Smooth muscle cell (in vitro differentiated cells): Measurements from ENCODE around the gene ADGRL1. TPM values are rescaled to one million over a fixed set of nuclear protein-coding genes. Genes with fewer than 3 reads are reported as not detected.

Experiments
- DNase-seq: peaks from one replicate; lab custom pipeline; 2025; ENCODE audit not compliant: unreplicated experiment; lab: John Stamatoyannopoulos, UW
- H2AFZ ChIP-seq: fragments of 200-600 bp; sonication (generic); 2 replicates; pipeline ENCODE4 v1.6.0; 2016; ENCODE audit warnings: antibody characterized with exemption, low read depth, mild to moderate bottlenecking
- H3F3A ChIP-seq: fragments of 200-600 bp; sonication (generic); 2 replicates; pipeline ENCODE4 v1.6.0; 2017; ENCODE audit warnings: antibody characterized with exemption, low read depth
- H3K27ac ChIP-seq: fragments of 200-600 bp; sonication (generic); 2 replicates; pipeline ENCODE4 v1.5.1; 2016; ENCODE audit warnings: low read depth, mild to moderate bottlenecking
- H3K27me3 ChIP-seq: fragments of 200-600 bp; sonication (generic); 2 replicates; pipeline ENCODE4 v1.6.1; 2016; ENCODE audit warnings: low read depth, mild to moderate bottlenecking
- H3K36me3 ChIP-seq: fragments of 200-600 bp; sonication (generic); 2 replicates; pipeline ENCODE4 v1.5.1; 2016; ENCODE audit warnings: low read depth
- H3K4me1 ChIP-seq: fragments of 200-600 bp; sonication (generic); 2 replicates; pipeline ENCODE4 v1.5.1; 2016; ENCODE audit warnings: low read depth
- H3K4me2 ChIP-seq: fragments of 200-600 bp; sonication (generic); 2 replicates; pipeline ENCODE4 v1.6.0; 2016; ENCODE audit warnings: mild to moderate bottlenecking
- H3K4me3 ChIP-seq: fragments of 200-600 bp; sonication (generic); 2 replicates; pipeline ENCODE4 v1.5.1; 2016; ENCODE audit warnings: mild to moderate bottlenecking
- H3K79me2 ChIP-seq: fragments of 200-600 bp; sonication (generic); 2 replicates; pipeline ENCODE4 v1.6.0; 2016; ENCODE audit warnings: low read depth, mild to moderate bottlenecking
- H3K9ac ChIP-seq: fragments of 200-600 bp; sonication (generic); 2 replicates; pipeline ENCODE4 v1.6.0; 2016; ENCODE audit warnings: low read depth
- H3K9me3 ChIP-seq: fragments of 200-600 bp; sonication (generic); replicated peaks from 2 replicates; pipeline ENCODE4 v1.5.1; 2016; ENCODE audit warnings: low read depth
- H4K20me1 ChIP-seq: fragments of 200-600 bp; sonication (generic); 2 replicates; pipeline ENCODE4 v1.6.0; 2016; ENCODE audit warnings: low read depth
- WGBS: methylation state at CpG from one replicate; pipeline ENCODE4 v1.1.7; 2016; ENCODE audit warnings: low lambda C conversion rate; 5-methylcytosine and 5-hydroxymethylcytosine counted together
- polyA plus RNA-seq: library from polyadenylated mRNA; unstranded; fragments of >200 nt; fragmentation: Nextera tagmentation; extraction: Ambion mirVana; gene quantifications from 2 replicates; pipeline ENCODE4 v1.2.1, GENCODE V29; 2016
- small RNA-seq: library from RNA; depleted of rRNA; stranded (forward); fragments of <200 nt; gene quantifications from one replicate; pipeline ENCODE3, GENCODE V24; 2014
- total RNA-seq: library from RNA; depleted of rRNA; stranded (reverse); fragments of >200 nt; gene quantifications from 2 replicates; pipeline ENCODE4 v1.2.3, GENCODE V29; 2014
- TF ChIP-seq, protein P1 (sequence below): fragments of 200-600 bp; sonication (generic); IDR thresholded peaks from 2 replicates; pipeline ENCODE4 v1.5.1; 2017; ENCODE audit warnings: borderline replicate concordance, mild to moderate bottlenecking, antibody characterized with exemption; ENCODE audit not compliant: insufficient read depth, poor library complexity, severe bottlenecking

ADGRL1 gene
- total and polyA plus RNA-seq, 2 experiments from 2014 or later = 11.3 to 12.7 TPM

GRCh38 chr19:14102102-14102696, 103.8 kb downstream of the ADGRL1 start:
- no peak overlapping the region for H3K27ac ChIP-seq
- WGBS = 94% methylated on average over 11 of the region's 11 CpGs

GRCh38 chr19:14101003-14101545, 104.9 kb downstream of the ADGRL1 start:
- no peak overlapping the region for H3K4me3 ChIP-seq
- H3K9ac ChIP-seq = no peak overlapping the region
- H3K4me2 ChIP-seq = no peak overlapping the region
- WGBS = over 99% methylated on average over 6 of the region's 6 CpGs
- TF ChIP-seq, protein P1, sequence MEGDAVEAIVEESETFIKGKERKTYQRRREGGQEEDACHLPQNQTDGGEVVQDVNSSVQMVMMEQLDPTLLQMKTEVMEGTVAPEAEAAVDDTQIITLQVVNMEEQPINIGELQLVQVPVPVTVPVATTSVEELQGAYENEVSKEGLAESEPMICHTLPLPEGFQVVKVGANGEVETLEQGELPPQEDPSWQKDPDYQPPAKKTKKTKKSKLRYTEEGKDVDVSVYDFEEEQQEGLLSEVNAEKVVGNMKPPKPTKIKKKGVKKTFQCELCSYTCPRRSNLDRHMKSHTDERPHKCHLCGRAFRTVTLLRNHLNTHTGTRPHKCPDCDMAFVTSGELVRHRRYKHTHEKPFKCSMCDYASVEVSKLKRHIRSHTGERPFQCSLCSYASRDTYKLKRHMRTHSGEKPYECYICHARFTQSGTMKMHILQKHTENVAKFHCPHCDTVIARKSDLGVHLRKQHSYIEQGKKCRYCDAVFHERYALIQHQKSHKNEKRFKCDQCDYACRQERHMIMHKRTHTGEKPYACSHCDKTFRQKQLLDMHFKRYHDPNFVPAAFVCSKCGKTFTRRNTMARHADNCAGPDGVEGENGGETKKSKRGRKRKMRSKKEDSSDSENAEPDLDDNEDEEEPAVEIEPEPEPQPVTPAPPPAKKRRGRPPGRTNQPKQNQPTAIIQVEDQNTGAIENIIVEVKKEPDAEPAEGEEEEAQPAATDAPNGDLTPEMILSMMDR = no peak
- no peaks in the 10 kb centered on the region for H3K9me3 ChIP-seq
- no peak overlapping the region for H3K27ac ChIP-seq
- no peak overlapping the region for H2AFZ ChIP-seq
- no peak for DNase-seq
- no peaks in the 10 kb centered on the region for H3F3A ChIP-seq
- H3K27me3 ChIP-seq = no peaks in the 10 kb centered on the region
- no peaks in the 10 kb centered on the region for H3K4me1 ChIP-seq
- no peaks in the 10 kb centered on the region for H3K36me3 ChIP-seq
- no peaks in the 10 kb centered on the region for H3K79me2 ChIP-seq
- no peaks in the 10 kb centered on the region for H4K20me1 ChIP-seq

More at GRCh38 chr19:14102102-14102696, 103.8 kb downstream of the ADGRL1 start:
- H3K9me3 ChIP-seq = no peaks in the 10 kb centered on the region
- H3K79me2 ChIP-seq = no peaks in the 10 kb centered on the region
- no peaks in the 10 kb centered on the region for H3K27me3 ChIP-seq
- H4K20me1 ChIP-seq = no peaks in the 10 kb centered on the region
- H3K4me3 ChIP-seq = no peak overlapping the region
- TF ChIP-seq, protein P1 = no peak
- H3K4me2 ChIP-seq = no peak overlapping the region
- H3K9ac ChIP-seq = no peak overlapping the region
- H3F3A ChIP-seq = no peaks in the 10 kb centered on the region
- no peak overlapping the region for H2AFZ ChIP-seq
- no peaks in the 10 kb centered on the region for H3K36me3 ChIP-seq
- DNase-seq = no peak
- no peaks in the 10 kb centered on the region for H3K4me1 ChIP-seq

Small RNAs within 50 kb of the gene (small RNA-seq; reads per million reads assigned to genes)
- gene RN7SL231P = not detected

Other genes starting within 250 kb of the ADGRL1 start
- gene RFX1, start 199.8 kb downstream of the ADGRL1 start, total RNA-seq = 0.45 and 2.2 TPM in 2 replicates
- 2.2 and 2.8 TPM in 2 replicates for gene RFX1, start 199.8 kb downstream of the ADGRL1 start, polyA plus RNA-seq
- not detected in 2 replicates for gene RLN3, start 178.0 kb downstream of the ADGRL1 start, total RNA-seq
- gene RLN3, start 178.0 kb downstream of the ADGRL1 start, polyA plus RNA-seq = not detected in 2 replicates
- 1.4 and 3.1 TPM in 2 replicates for gene IL27RA, start 174.4 kb downstream of the ADGRL1 start, total RNA-seq
- gene IL27RA, start 174.4 kb downstream of the ADGRL1 start, polyA plus RNA-seq = 3.8 and 7.1 TPM in 2 replicates
- gene PALM3, start 144.1 kb downstream of the ADGRL1 start, total RNA-seq = 1.6 TPM in 1 of 2 replicates, not detected in the other
- gene PALM3, start 144.1 kb downstream of the ADGRL1 start, polyA plus RNA-seq = 0.55 and 1.4 TPM in 2 replicates
- 2.4 TPM in 1 of 2 replicates, not detected in the other for gene MISP3, start 133.4 kb downstream of the ADGRL1 start, total RNA-seq
- 0.61 and 2.0 TPM in 2 replicates for gene MISP3, start 133.4 kb downstream of the ADGRL1 start, polyA plus RNA-seq
- not detected in 2 replicates for gene C19orf67, start 120.4 kb downstream of the ADGRL1 start, total RNA-seq
- 0.17 and 0.49 TPM in 2 replicates for gene C19orf67, start 120.4 kb downstream of the ADGRL1 start, polyA plus RNA-seq
- 35.0 and 46.7 TPM in 2 replicates for gene SAMD1, start 115.4 kb downstream of the ADGRL1 start, total RNA-seq
- 71.3 and 84.1 TPM in 2 replicates for gene SAMD1, start 115.4 kb downstream of the ADGRL1 start, polyA plus RNA-seq
- 20.7 and 30.3 TPM in 2 replicates for gene PRKACA, start 88.4 kb downstream of the ADGRL1 start, total RNA-seq
- gene PRKACA, start 88.4 kb downstream of the ADGRL1 start, polyA plus RNA-seq = 11.1 and 14.4 TPM in 2 replicates
- 6.4 and 13.4 TPM in 2 replicates for gene ASF1B, start 69.6 kb downstream of the ADGRL1 start, total RNA-seq
- 7.1 and 11.3 TPM in 2 replicates for gene ASF1B, start 69.6 kb downstream of the ADGRL1 start, polyA plus RNA-seq
- 2.6 and 3.0 TPM in 2 replicates for gene ADGRE5, start 175.3 kb upstream of the ADGRL1 start, total RNA-seq
- gene ADGRE5, start 175.3 kb upstream of the ADGRL1 start, polyA plus RNA-seq = 5.5 and 5.6 TPM in 2 replicates
- 18.2 and 23.1 TPM in 2 replicates for gene DDX39A, start 213.2 kb upstream of the ADGRL1 start, total RNA-seq
- gene DDX39A, start 213.2 kb upstream of the ADGRL1 start, polyA plus RNA-seq = 38.0 and 54.6 TPM in 2 replicates
- 19.0 and 28.0 TPM in 2 replicates for gene PKN1, start 227.1 kb upstream of the ADGRL1 start, total RNA-seq
- 64.8 and 72.2 TPM in 2 replicates for gene PKN1, start 227.1 kb upstream of the ADGRL1 start, polyA plus RNA-seq